GM18873 (cell line): Measurements from ENCODE around the gene OR56B4.
"Not testable (repeated sequence)": the region's sequence is repeated elsewhere in the genome, so short reads cannot be mapped to it uniquely, and the experiment has no call there.

Experiments
- ATAC-seq: cut with Tn5 transposase; IDR thresholded peaks from one replicate; pipeline ENCODE4 v1.9.1; 2021; ENCODE audit warnings: mild to moderate bottlenecking, moderate library complexity, moderate number of reproducible peaks; ENCODE audit not compliant: unreplicated experiment, low FRiP score

Gene OR56B4

DNA sequence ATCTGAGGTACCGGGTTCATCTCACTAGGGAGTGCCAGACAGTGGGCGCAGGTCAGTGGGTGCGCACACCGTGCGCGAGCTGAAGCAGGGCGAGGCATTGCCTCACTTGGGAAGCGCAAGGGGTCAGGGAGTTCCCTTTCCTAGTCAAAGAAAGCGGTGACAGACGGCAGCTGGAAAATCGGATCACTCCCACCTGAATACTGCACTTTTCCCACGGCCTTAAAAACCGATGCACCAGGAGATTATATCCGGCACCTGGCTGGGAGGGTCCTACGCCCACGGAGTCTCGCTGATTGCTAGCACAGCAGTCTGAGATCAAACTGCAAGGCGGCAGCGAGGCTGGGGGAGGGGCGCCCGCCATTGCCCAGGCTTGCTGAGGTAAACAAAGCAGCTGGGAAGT lies 36.3 kb downstream of the OR56B4 start:
- not testable (repeated sequence) for ATAC-seq

DNA sequence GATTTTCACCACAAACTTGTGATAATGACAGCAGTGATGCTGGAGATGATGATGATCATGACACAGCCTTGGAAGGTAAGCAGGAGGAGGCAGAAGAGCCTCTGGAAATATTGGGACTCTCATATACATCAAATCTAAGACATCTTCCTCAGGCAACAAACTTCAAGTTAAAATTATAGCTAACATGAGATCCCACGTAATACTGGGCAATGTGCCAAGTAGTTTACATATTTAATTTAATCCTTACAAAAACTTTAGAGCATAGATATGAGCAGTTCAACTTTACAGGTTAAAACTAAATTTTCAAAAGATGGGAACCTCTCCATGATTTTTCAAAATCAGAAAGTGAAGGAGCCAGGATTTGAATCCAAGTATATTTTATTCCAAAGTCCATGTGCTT lies 43.6 kb downstream of the OR56B4 start:
- no peak for ATAC-seq

DNA sequence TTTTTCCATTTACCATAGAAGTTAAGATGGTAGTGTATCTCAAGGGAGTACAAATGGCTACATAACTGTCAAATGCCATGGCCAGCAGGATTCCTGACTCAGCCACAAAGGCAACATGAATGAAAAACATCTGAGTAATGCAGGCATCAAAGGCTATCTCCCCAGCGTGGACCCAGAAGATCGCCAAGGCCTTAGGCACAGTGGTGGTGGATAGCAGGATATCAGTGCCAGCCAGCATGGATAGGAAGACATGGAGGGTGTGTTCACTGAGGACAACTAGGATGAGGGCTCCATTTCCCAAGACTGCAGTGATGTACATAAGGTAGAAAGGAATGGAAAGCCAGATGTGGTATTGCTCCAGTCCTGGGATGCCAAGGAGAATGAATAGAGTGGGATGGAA lies 44.6 kb downstream of the OR56B4 start:
- ATAC-seq: no peak

DNA sequence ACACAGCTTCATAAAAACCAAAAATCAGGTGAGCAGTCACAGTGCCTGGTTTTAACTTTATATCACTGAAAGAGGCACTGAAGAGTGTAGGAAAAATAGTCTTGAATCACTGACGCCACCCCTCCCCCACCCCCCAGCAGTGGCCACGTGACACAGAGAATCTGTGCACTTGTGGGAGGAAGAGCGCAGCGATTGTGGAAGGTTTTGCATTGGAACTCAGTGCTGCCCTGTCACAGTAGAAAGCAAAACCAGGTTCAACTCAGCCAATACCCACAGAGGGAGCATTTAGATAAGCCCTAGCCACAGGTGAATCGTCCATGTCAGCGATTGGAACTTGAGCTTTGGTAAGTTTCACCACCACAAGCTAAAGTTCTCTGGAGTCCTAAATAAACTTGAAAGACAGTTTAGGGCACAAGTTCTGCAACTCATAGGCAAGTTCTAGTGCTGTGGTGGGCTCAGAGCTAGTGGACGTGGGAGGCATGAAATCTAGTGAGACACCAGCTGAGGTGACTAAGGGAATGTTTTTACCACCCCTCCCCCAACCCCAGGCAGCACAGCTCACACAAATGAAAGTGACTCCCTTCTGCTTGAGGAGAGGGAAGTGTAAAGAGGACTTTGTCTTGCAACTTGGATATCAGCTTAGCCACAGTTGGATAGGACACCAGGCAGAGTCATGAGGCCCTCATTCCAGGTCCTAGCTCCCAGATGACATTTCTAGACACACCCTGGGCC lies 49.3 kb downstream of the OR56B4 start:
- no peak for ATAC-seq
